Fibroblast of skin of scalp (primary cell): Measurements from ENCODE around the gene LGALS12.
A peak's percentile ranks its signal among the peaks of the same experiment; 100 is the strongest.
"Not testable (repeated sequence)": the region's sequence is repeated elsewhere in the genome, so short reads cannot be mapped to it uniquely, and the experiment has no call there.

ENCODE experiments used
- DNase-seq: peaks from one replicate; pipeline ENCODE4 v3.0.0-alpha.2; 2013

LGALS12 gene

GRCh38 chr11:63534076-63534475 lies 28.2 kb downstream of the LGALS12 start:
- DNase-seq = no peak

GRCh38 chr11:63534895-63535461 lies 29.1 kb downstream of the LGALS12 start:
- DNase-seq = no peak

- no peak for DNase-seq
Observed at GRCh38 chr11:63535734-63536133, 29.9 kb downstream of the LGALS12 start.

GRCh38 chr11:63536669-63537292 lies 30.9 kb downstream of the LGALS12 start, which contains the start of gene PLAAT4:
TSS of gene PLAAT4 (plus strand) at chr11:63536808. CDS start at chr11:63536869, 61 bp downstream.
- DNase-seq = peak; percentile 56

DNA sequence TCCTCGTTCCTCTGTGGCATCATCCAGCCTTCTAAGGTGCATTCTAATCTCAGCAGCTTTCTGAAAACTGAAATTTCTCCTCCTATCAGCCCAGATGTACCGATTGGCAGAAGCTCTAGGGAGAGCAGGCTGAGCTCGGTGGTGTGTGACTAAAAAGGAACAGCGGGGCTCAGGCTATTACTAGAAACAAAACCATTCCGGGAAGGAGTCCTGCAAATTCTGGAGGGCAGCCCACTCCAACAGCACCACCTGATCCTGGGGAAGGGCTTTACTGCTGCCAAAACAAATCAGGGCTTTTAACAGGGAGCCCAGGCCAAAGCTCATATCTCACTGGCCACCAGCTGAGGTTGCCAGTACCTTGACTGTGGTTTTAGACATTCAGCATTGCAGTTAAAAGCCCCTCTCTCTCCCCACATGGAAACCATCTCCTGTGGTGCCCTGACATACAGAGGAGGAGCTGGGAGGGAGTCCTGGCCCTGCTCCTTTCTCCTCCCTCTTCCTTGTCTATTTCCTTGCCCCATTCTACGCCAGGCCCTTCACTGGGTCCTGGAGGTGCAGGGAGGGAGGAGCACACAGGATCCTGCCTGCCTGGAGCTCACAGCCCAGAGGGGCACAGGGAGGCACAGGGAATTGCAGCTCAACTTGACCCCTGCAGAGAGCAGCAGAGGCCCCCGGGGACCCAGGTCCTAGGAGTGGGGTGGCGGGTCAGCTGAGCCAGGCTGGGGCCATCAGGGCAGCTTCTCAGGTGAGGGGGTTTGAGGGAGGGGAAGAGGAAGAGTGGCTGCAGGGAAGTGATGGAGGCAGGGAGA lies 31.6 kb downstream of the LGALS12 start:
- DNase-seq = peak; percentile 21

GRCh38 chr11:63542506-63542905 lies 36.6 kb downstream of the LGALS12 start:
- DNase-seq = not testable (repeated sequence)

- DNase-seq = no peak
Observed at GRCh38 chr11:63543711-63544110, 37.8 kb downstream of the LGALS12 start.

DNA sequence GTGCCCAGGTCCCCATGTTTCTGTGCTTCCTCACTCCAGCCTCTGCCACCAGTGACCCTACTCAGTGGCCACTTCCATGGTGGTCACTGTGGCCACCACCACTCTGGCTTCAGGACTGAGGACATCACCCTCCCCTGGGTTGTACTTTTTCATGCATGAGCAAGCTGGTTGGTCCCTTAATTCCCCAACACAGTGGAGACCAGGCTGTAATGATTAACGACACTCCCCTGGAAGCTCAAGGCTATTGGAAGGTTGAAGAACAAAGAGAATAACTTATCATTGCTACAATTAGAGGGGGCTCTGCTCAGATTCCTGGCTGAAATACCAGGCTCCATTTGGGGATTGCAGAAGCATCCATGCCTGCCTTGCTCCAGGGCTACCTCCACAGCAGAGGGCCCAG lies 41.2 kb downstream of the LGALS12 start:
- no peak for DNase-seq

DNA sequence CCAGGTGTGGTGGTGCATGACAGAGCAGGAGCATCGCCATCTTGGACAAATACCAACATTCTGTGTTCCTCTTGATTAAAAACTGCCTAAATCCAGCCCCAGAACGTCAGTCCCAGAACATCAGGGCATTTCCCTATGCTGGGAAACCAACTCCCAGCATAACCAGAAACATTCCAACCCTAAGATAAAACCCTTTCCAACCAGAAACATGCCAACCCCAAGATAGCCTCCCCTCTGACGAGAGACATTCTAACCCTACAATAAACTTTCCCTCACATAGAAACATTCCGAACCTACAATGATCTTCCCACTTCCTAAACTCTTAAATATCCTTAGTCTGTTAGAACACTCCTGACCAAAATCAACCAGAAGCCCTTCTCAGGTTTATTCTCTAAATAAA lies 42.3 kb downstream of the LGALS12 start:
- DNase-seq = no peak

DNA sequence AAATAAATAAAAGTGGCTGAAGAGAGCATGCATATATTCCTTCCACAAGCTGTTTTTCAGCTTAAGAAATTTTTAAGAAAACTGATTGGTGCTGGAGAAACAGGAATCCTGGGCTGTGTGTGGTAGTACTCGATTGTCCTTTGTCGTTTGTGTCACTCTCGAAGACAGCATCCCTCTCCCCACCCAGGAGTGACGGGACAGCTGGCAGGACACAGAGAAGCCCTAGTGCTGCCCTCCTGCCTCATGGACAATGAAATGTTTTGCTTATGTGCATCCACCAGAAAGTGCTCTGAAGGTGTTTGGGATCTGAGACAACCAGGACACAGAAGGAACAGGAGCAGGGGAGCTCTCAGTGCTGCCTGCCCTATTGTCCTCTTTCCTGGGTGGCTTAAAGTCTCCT lies 43.5 kb downstream of the LGALS12 start:
- DNase-seq = no peak

DNA sequence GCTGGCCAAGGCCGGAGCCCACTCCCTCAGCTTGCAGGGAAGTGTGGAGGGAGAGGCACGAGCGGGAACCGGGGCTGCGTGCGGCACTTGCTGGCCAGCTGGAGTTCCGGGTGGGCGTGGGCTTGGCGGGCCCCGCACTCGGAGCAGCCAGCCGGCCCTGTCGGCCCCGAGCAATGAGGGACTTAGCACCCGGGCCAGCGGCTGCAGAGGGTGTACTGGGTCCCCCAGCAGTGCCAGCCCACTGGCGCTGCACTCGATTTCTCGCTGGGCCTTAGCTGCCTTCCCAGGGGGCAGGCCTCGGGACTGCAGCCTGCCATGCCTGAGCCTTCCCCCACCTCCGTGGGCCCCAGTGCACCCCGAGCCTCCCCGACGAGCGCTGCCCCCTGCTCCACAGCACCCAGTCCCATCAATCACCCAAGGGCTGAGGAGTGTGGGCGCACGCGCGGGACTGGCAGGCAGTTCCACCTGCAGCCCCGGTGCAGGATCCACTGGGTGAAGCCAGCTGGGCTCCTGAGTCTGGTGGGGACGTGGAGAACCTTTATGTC lies 44.3 kb downstream of the LGALS12 start:
- DNase-seq = not testable (repeated sequence)

DNA sequence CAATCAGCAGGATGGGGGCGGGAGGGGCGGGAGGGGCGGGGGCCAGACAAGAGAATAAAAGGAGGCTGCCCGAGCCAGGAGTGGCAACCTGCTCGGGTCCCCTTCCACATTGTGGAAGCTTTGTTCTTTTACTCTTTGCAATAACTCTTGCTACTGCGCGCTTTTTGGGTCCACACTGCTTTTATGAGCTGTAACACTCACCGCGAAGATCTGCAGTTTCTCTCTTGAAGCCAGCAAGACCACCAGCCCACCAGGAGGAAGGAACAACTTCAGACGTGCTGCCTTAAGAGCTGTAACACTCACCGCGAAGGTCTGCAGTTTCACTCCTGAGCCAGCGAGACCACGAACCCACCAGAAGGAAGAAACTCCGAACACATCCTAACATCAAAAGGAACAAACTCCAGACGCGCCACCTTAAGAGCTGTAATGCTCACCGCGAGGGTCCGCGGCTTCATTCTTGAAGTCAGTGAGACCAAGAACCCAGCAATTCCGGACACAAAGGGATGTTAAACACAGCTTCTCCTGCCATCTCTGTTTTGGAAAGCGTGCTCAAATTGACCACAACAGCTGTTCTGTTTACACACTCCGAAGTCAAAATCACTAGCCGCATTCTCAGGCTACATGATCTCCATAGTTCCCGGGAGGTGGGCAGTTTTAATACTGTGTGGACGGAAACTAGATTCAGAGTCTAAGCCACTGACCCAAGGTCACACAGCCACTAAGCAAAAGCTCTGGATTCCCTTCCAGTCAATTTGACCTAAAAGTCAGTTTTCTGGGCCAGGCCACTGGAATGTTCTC lies 45.4 kb downstream of the LGALS12 start:
- no peak for DNase-seq

GRCh38 chr11:63551889-63552266 lies 46.0 kb downstream of the LGALS12 start:
- no peak for DNase-seq

GRCh38 chr11:63552921-63553320 lies 47.0 kb downstream of the LGALS12 start:
- DNase-seq = no peak

GRCh38 chr11:63553759-63554158 lies 47.9 kb downstream of the LGALS12 start:
- peak; percentile 43 for DNase-seq

DNA sequence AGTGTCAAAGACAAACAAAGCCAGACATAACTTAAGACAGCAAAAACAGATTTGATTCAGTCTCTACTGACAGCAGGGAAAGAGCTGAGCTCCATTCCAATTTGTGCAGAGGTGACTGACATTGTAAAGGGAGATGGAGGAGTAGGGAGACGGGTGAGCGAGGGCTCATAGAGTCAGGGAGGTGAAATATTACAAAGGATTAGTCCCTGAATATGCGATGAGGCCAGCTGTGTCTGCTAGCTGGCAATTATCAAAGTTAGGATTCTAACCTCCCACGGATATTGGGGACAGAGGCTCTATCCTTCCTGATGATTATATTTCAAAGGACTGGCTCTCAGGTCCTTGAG lies 49.0 kb downstream of the LGALS12 start:
- no peak for DNase-seq

DNA sequence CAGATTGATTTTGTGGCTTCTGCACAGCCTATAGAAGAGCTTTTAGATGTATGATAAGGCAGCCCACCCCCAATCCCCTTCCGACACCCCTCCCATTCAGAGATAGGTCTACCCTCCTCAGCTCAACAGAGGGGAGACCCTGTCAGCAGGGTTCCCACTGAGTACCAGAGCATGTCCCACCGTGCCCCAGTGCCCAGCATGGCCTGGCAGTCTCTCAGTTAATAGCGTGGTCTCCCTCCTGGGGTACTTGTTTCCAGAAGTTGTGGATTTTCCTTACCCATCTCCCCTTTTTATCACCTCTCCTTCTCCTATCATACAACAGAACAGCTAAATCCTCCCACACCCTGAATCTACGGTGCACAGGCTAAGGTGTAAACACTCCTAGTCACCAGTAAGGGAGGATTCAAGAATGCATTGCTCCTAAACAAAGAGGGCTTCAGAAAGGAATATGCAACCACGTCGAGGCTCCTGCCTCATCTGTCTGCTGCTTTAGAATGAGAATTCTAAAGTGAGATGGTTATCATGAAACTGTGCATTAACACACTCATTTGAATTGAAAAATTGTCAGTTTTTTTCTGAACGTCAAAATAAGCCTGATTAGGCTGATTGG lies 50.6 kb downstream of the LGALS12 start:
- DNase-seq = no peak

- DNase-seq = no peak
Observed at GRCh38 chr11:63557570-63557969, 51.7 kb downstream of the LGALS12 start.

DNA sequence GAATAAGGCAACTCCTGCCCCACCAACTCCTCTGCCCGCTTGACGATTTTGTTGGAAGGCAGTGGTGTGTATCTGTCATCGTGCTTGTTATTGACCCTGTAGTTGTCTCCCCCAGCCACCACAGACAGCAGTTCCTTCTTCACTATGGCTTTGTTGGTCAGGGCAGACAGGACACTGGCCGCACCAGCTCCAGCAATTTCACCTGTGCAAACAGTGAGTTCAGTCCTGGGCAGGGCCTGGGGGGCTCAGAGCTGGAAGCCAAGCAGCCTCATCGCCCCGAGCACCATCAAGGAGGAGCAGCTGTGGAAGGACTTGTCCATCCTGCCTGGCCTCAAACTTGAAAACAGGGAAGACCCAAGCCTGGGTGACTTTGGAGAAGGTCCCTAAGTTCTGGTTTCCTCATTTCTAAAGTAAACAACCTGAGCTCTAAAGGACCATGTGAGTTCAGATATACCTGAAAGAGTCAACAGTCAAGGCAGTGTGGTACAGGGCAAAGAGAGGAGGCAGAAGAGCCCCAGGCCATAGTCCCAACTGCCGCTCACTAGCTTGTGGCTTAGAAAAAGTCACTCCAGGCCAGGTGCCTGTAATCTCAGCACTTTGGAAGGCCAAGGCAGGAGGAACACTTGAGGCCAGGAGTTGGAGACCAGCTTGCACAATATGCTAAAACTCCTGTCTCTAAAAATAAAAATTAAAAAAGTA lies 52.7 kb downstream of the LGALS12 start:
- DNase-seq = no peak

- no peak for DNase-seq
Observed at GRCh38 chr11:63560506-63561180, 54.8 kb downstream of the LGALS12 start.
